Activated CD4-positive, alpha-beta T cell treated with anti-CD3 and anti-CD28 coated beads, Interleukin-2, Interleukin-4, amounts not matched to agents 100 ng/mL and 50 ng/mL, durations not matched to agents 16 hours and 8 hours (primary cell): Measurements from ENCODE around the gene SWT1.
"Not testable (repeated sequence)": the region's sequence is repeated elsewhere in the genome, so short reads cannot be mapped to it uniquely, and the experiment has no call there.

Experiments
- DNase-seq: peaks from one replicate; pipeline ENCODE4 v3.0.0-alpha.2; 2020; ENCODE audit warnings: low spot score

Gene SWT1

GRCh38 chr1:185193756-185194155, 36.8 kb downstream of the SWT1 start:
- no peak for DNase-seq

- not testable (repeated sequence) for DNase-seq
Observed at GRCh38 chr1:185198712-185199111, 41.7 kb downstream of the SWT1 start.

GRCh38 chr1:185200889-185201288, 43.9 kb downstream of the SWT1 start:
- DNase-seq = no peak

- no peak for DNase-seq
Observed at GRCh38 chr1:185207170-185207569, 50.2 kb downstream of the SWT1 start.

GRCh38 chr1:185207980-185208602, 51.1 kb downstream of the SWT1 start:
- no peak for DNase-seq

- DNase-seq = no peak
Observed at GRCh38 chr1:185208626-185209180, 51.7 kb downstream of the SWT1 start.

- not testable (repeated sequence) for DNase-seq
Observed at GRCh38 chr1:185209357-185209756, 52.4 kb downstream of the SWT1 start.

GRCh38 chr1:185213091-185213490, 56.1 kb downstream of the SWT1 start:
- no peak for DNase-seq

GRCh38 chr1:185215911-185216310, 58.9 kb downstream of the SWT1 start:
- no peak for DNase-seq

GRCh38 chr1:185224132-185224531, 67.2 kb downstream of the SWT1 start:
- DNase-seq = no peak

- no peak for DNase-seq
Observed at GRCh38 chr1:185227161-185227560, 70.2 kb downstream of the SWT1 start.

GRCh38 chr1:185228979-185229378, 72.0 kb downstream of the SWT1 start:
- DNase-seq = no peak

GRCh38 chr1:185229981-185230380, 73.0 kb downstream of the SWT1 start:
- DNase-seq = no peak

- DNase-seq = no peak
Observed at GRCh38 chr1:185232874-185233273, 75.9 kb downstream of the SWT1 start.

GRCh38 chr1:185234183-185234582, 77.2 kb downstream of the SWT1 start:
- DNase-seq = not testable (repeated sequence)

- DNase-seq = not testable (repeated sequence)
Observed at GRCh38 chr1:185237176-185237575, 80.2 kb downstream of the SWT1 start.

GRCh38 chr1:185237661-185238060, 80.7 kb downstream of the SWT1 start:
- no peak for DNase-seq

GRCh38 chr1:185238447-185238846, 81.5 kb downstream of the SWT1 start:
- no peak for DNase-seq

- no peak for DNase-seq
Observed at GRCh38 chr1:185239861-185240260, 82.9 kb downstream of the SWT1 start.

- DNase-seq = no peak
Observed at GRCh38 chr1:185241127-185241526, 84.2 kb downstream of the SWT1 start.

GRCh38 chr1:185244015-185244747, 87.2 kb downstream of the SWT1 start:
- peak; percentile 15 for DNase-seq

GRCh38 chr1:185245466-185245865, 88.5 kb downstream of the SWT1 start:
- DNase-seq = no peak

GRCh38 chr1:185249563-185249962, 92.6 kb downstream of the SWT1 start:
- DNase-seq = no peak
